ENCODE results near the gene SRA1. TPM values are rescaled to one million over a fixed set of nuclear protein-coding genes. Genes with fewer than 3 reads are reported as not detected.

The SRA1 gene
- total and polyA plus RNA-seq, 2 of the 13 experiments (the other 11 are each of a cell fraction or from before 2014, with no cell fraction given) = 14.2 to 32.8 TPM

DNA sequence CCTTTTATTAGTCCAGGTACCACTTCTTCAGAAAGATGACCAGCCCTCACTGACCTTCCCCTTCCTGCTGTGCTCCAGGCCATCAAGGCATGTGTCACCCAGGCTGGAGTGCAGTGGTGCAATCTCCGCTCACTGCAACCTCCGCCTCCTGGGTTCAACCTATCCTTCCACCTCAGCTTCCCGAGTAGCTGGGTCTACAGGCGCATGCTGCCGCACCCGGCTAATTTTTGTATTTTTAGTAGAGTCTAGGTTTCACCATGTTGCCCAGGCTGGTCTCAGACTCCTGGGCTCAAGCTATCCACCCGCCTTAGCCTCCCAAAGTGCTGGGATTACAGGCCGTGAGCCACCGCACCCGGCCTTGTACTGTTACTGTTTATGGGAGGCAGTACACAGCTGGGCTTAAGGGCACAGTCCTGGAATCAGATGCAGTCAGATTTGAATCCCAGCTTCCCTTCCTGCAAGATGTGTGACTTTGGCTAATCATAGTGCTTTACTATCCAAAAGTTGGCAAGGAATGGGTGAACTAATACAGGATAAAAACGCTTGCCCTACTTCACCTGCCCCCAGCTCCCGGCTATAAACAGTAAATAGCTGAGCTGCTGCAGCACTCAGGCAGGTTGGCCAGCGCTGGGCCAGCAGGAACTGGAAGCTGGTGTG, 10.3 kb downstream of the SRA1 start (continued):
- TF ChIP-seq, protein P1, sequence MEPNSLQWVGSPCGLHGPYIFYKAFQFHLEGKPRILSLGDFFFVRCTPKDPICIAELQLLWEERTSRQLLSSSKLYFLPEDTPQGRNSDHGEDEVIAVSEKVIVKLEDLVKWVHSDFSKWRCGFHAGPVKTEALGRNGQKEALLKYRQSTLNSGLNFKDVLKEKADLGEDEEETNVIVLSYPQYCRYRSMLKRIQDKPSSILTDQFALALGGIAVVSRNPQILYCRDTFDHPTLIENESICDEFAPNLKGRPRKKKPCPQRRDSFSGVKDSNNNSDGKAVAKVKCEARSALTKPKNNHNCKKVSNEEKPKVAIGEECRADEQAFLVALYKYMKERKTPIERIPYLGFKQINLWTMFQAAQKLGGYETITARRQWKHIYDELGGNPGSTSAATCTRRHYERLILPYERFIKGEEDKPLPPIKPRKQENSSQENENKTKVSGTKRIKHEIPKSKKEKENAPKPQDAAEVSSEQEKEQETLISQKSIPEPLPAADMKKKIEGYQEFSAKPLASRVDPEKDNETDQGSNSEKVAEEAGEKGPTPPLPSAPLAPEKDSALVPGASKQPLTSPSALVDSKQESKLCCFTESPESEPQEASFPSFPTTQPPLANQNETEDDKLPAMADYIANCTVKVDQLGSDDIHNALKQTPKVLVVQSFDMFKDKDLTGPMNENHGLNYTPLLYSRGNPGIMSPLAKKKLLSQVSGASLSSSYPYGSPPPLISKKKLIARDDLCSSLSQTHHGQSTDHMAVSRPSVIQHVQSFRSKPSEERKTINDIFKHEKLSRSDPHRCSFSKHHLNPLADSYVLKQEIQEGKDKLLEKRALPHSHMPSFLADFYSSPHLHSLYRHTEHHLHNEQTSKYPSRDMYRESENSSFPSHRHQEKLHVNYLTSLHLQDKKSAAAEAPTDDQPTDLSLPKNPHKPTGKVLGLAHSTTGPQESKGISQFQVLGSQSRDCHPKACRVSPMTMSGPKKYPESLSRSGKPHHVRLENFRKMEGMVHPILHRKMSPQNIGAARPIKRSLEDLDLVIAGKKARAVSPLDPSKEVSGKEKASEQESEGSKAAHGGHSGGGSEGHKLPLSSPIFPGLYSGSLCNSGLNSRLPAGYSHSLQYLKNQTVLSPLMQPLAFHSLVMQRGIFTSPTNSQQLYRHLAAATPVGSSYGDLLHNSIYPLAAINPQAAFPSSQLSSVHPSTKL (CRISPR knock-in tag; IDR thresholded peaks at IDR 0.05) = no peak; the same call in 1 of the 2 replicates
- TF ChIP-seq ZNF780A (CRISPR knock-in tag; IDR thresholded peaks at IDR 0.05) (no peak; the same call in 1 of the 2 replicates), AKAP8 (CRISPR knock-in tag; IDR thresholded peaks at IDR 0.05) (no peak), SMAD1 (CRISPR knock-in tag; IDR thresholded peaks at IDR 0.05; ENCODE audit: borderline replicate concordance, low read depth) (no peak; the same call in 1 of the 2 replicates), TOPORS (CRISPR knock-in tag; IDR thresholded peaks at IDR 0.05) (no peak), HOXA7 (CRISPR knock-in tag; IDR thresholded peaks at IDR 0.05) (no peak), MLXIP (CRISPR knock-in tag; IDR thresholded peaks at IDR 0.05; ENCODE audit: borderline replicate concordance) (no peak), E2F2 (CRISPR knock-in tag; IDR thresholded peaks at IDR 0.05; ENCODE audit: borderline replicate concordance) (no peak), ZFP37 (CRISPR knock-in tag; IDR thresholded peaks at IDR 0.05; ENCODE audit: borderline replicate concordance) (no peak), EED (CRISPR knock-in tag; IDR thresholded peaks at IDR 0.05) (no peak), ZNF441 (CRISPR knock-in tag; IDR thresholded peaks at IDR 0.05; ENCODE audit: borderline replicate concordance) (no peak), MBD4 (IDR thresholded peaks at IDR 0.05; ENCODE audit: borderline replicate concordance, low read length) (0 out of 2 replicates have a peak, but pooled peaks have one; percentile 15), CERS6 (CRISPR knock-in tag; IDR thresholded peaks at IDR 0.05) (no peak), HDAC1 (CRISPR knock-in tag; IDR thresholded peaks at IDR 0.05) (no peak; the same call in 1 of the 2 replicates), ZNF501 (CRISPR knock-in tag; IDR thresholded peaks at IDR 0.05) (peak; percentile 96), ZSCAN22 (CRISPR knock-in tag; IDR thresholded peaks at IDR 0.05) (no peak), GMEB2 (CRISPR knock-in tag; IDR thresholded peaks at IDR 0.05; ENCODE audit: low read depth) (no peak)
- TF ChIP-seq, protein P2, sequence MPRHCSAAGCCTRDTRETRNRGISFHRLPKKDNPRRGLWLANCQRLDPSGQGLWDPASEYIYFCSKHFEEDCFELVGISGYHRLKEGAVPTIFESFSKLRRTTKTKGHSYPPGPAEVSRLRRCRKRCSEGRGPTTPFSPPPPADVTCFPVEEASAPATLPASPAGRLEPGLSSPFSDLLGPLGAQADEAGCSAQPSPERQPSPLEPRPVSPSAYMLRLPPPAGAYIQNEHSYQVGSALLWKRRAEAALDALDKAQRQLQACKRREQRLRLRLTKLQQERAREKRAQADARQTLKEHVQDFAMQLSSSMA (CRISPR knock-in tag; IDR thresholded peaks at IDR 0.05) = peak; percentile 24; the same call in 1 of the 2 replicates

All from HepG2 (cell line).